ENCODE measurements around the gene SPEN. TPM values are rescaled to one million over a fixed set of nuclear protein-coding genes. Genes with fewer than 3 reads are reported as not detected.
A peak's percentile ranks its signal among the peaks of the same experiment; 100 is the strongest.

The SPEN gene
- total and polyA plus RNA-seq, 10 of the 15 experiments (the other 5 are each of a cell fraction or from before 2014, with no cell fraction given) = 5.2 to 58.7 (median 20.1) TPM

DNA sequence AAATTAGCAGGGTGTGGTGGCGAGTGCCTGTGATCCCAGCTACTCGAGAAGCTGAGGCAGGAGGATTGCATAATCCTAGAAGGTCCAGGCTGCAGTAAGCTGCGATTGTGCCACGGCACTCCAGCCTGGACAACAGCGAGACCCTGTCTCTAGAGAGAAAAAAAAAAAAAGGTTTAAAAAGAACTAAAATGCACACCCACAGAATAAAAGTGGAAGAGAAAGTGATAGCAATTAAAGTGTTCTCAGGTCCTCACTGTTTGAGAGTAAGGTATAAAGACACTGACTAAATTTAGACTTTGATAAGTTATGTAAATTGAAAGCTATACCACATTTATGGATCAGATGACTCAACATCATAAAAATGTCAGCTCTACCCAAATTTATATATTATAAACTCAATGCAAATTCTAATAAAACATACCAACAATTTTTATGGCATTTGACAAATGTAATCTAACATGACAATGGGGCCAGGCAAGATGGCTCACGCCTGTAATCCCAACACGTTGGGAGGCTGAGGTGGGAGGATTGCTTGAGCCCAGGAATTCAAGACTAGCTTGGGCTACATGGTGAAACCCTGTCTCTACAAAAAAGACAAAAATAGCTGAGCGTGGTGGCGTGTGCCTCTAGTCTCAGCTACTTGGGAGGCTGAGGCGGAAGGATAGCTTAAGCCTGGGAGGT, 116.6 kb downstream of the SPEN start (continued):
- peak; percentile 95 for TF ChIP-seq ZNF384 (IDR thresholded peaks at IDR 0.05; ENCODE audit: borderline replicate concordance, low read depth, low read length)
- TF ChIP-seq NFIC (IDR thresholded peaks at IDR 0.05; ENCODE audit: low read depth, low read length) = peak; percentile 50
- TF ChIP-seq IKZF1 (conservative IDR thresholded peaks at IDR 0.05) = peak; percentile 26; the same call in 1 of the 2 replicates
- 0 out of 2 replicates have a peak, but pooled peaks have one; percentile 45 for TF ChIP-seq FOXM1 (IDR thresholded peaks at IDR 0.05; ENCODE audit: low read depth, low read length)

DNA sequence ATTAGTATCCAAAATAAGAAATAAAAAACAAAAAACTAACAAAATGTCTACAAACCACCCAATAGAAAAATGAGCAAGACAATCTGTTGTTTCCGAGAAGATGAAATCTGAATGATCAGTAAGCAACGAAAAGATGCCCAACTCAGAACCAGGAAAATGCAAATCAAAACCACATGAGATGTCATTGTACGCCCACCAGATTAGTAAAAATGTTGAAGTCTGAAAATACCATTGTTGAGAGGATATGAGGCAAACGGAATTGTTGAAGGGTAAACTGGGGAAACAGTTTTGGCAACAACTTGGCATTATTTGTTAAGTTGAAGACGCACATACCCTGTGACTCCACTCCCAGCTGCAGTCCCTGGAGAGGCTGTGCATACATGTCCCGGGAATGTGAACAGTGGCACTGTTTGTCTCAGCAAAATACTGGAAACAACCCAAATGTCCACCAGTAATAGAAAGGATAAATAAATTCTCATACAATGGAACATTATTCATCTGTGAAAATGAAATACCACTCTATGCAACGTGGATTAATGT, 117.8 kb downstream of the SPEN start:
- H3K4me3 ChIP-seq = peak overlapping the region; percentile 43; the same call in 1 of the 2 replicates
- H4K20me1 ChIP-seq (ENCODE audit: control insufficient read depth, insufficient read depth) = no peaks in the 10 kb centered on the region
- peak overlapping the region; percentile 99 for H3K4me2 ChIP-seq (ENCODE audit: control insufficient read depth, insufficient read depth)
- POLR2A ChIA-PET = interaction anchor here (0.8 to 5.4 kb wide), 5 partner anchors 10 to 107 kb away, joined by 3 to 47 read pairs (median 4); partner anchors contain the start of gene ZBTB17
- peaks cover 55% of the 10 kb centered on the region for H3K4me1 ChIP-seq (ENCODE audit: control insufficient read depth, insufficient read depth, low read length)
- FAIRE-seq (peak; percentile 87), DNase-seq (ENCODE audit: low read depth, low spot score) (peak; percentile 82), ATAC-seq (peak; percentile 39)
- SMC1A ChIA-PET (ENCODE audit: uncharacterized antibody, unreplicated experiment) = interaction anchor here (0.5 to 9.1 kb wide), 9 partner anchors 10 to 150 kb away, joined by 3 to 78 read pairs (median 3); partner anchors contain the start of gene ZBTB17
- peaks cover 31% of the 10 kb centered on the region for H3K79me2 ChIP-seq (ENCODE audit: control insufficient read depth, insufficient read depth, low read length)
- CTCF ChIA-PET = interaction anchor here (1.0 to 10.1 kb wide), 6 partner anchors 9 to 132 kb away, joined by 3 to 68 read pairs (median 4); partner anchors contain the start of gene ZBTB17
- H3K27ac ChIP-seq (ENCODE audit: control insufficient read depth, insufficient read depth) = peak overlapping the region; percentile 87
- RAD21 ChIA-PET (ENCODE audit: unreplicated experiment) = interaction anchor here (0.7 to 9.8 kb wide), 8 partner anchors 9 to 132 kb away, joined by 3 to 116 read pairs (median 8); partner anchors contain the start of gene ZBTB17
- WGBS (ENCODE audit: insufficient coverage, insufficient replicate concordance, low lambda C conversion rate, missing lambda C conversion rate) = under 1% methylated on average over 7 of the region's 7 CpGs
- peaks cover 6% of the 10 kb centered on the region; the same call in 2 of the 3 replicates for H3K9me3 ChIP-seq (replicated peaks; ENCODE audit: control insufficient read depth, insufficient read depth, low read length)
- peaks cover 8 to 17% of the 10 kb centered on the region in 2 experiments for H3K36me3 ChIP-seq (ENCODE audit: control insufficient read depth in 2 of 2, insufficient read depth in 2 of 2, low read length in 1 of 2)
- intact Hi-C loops (cut with micrococcal nuclease; ENCODE audit: unreplicated experiment) = loop anchor here (5.0 kb wide), 1 partner anchor 118 kb away; the partner anchor contains the start of gene SPEN
- BruUV-seq (replicated peaks) = no TSS peak
- H3K27me3 ChIP-seq (replicated peaks in 1 of 2; ENCODE audit: control insufficient read depth in 2 of 2, insufficient read depth in 2 of 2, low read length in 1 of 2) = no peaks in the 10 kb centered on the region
- H3K9ac ChIP-seq (ENCODE audit: control insufficient read depth, insufficient read depth, low read length) = peak overlapping the region; percentile 58
- in situ Hi-C loops (cut with MboI) = no loop called here
- no peak overlapping the region for H2AFZ ChIP-seq (ENCODE audit: control insufficient read depth, low read depth, low read length)
- TF ChIP-seq SMAD1 (IDR thresholded peaks at IDR 0.05; ENCODE audit: low read depth, partially characterized antibody) (peak; percentile 62), FOS (IDR thresholded peaks at IDR 0.05; ENCODE audit: borderline replicate concordance, extremely low read depth, insufficient read length) (no peak), NFXL1 (IDR thresholded peaks at IDR 0.05; ENCODE audit: borderline replicate concordance) (no peak), MTA3 (IDR thresholded peaks at IDR 0.05; ENCODE audit: borderline replicate concordance, low read length) (0 out of 2 replicates have a peak, but pooled peaks have one; percentile 53), NFIC (IDR thresholded peaks at IDR 0.05; ENCODE audit: low read depth, low read length) (peak; percentile 57; the same call in 1 of the 2 replicates), NRF1 (conservative IDR thresholded peaks at IDR 0.05; ENCODE audit: low read depth, low read length) (no peak), ZNF274 (IDR thresholded peaks at IDR 0.05; ENCODE audit: insufficient read depth, insufficient read length) (no peak), TCF12 (IDR thresholded peaks at IDR 0.05; ENCODE audit: low read depth, low read length) (no peak), LARP7 (IDR thresholded peaks at IDR 0.05) (no peak), SMAD5 (IDR thresholded peaks at IDR 0.05; ENCODE audit: low read depth) (no peak), CBX5 (IDR thresholded peaks at IDR 0.05; ENCODE audit: low read depth) (no peak), CREM (IDR thresholded peaks at IDR 0.05; ENCODE audit: low read depth) (peak; percentile 80), CBFB (IDR thresholded peaks at IDR 0.05; ENCODE audit: low read depth) (peak; percentile 88)
- TF ChIP-seq, protein P1, sequence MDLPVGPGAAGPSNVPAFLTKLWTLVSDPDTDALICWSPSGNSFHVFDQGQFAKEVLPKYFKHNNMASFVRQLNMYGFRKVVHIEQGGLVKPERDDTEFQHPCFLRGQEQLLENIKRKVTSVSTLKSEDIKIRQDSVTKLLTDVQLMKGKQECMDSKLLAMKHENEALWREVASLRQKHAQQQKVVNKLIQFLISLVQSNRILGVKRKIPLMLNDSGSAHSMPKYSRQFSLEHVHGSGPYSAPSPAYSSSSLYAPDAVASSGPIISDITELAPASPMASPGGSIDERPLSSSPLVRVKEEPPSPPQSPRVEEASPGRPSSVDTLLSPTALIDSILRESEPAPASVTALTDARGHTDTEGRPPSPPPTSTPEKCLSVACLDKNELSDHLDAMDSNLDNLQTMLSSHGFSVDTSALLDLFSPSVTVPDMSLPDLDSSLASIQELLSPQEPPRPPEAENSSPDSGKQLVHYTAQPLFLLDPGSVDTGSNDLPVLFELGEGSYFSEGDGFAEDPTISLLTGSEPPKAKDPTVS (IDR thresholded peaks at IDR 0.05; ENCODE audit: low read depth, low read length) = no peak
- TF ChIP-seq, protein P2, sequence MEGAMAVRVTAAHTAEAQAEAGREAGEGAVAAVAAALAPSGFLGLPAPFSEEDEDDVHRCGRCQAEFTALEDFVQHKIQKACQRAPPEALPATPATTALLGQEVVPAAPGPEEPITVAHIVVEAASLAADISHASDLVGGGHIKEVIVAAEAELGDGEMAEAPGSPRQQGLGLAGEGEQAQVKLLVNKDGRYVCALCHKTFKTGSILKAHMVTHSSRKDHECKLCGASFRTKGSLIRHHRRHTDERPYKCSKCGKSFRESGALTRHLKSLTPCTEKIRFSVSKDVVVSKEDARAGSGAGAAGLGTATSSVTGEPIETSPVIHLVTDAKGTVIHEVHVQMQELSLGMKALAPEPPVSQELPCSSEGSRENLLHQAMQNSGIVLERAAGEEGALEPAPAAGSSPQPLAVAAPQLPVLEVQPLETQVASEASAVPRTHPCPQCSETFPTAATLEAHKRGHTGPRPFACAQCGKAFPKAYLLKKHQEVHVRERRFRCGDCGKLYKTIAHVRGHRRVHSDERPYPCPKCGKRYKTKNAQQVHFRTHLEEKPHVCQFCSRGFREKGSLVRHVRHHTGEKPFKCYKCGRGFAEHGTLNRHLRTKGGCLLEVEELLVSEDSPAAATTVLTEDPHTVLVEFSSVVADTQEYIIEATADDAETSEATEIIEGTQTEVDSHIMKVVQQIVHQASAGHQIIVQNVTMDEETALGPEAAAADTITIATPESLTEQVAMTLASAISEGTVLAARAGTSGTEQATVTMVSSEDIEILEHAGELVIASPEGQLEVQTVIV (IDR thresholded peaks at IDR 0.05; ENCODE audit: borderline replicate concordance, partially characterized antibody) = no peak
